ENCODE measurements around the gene KRT28.

KRT28 gene

GRCh38 chr17:40778461-40778860 lies 21.3 kb downstream of the KRT28 start:
- no peak overlapping the region for H3K4me3 ChIP-seq (ENCODE audit: low read depth, low read length)
- H3K9me3 ChIP-seq (ENCODE audit: control insufficient read depth, insufficient read depth, low read depth, low read length) = no peaks in the 10 kb centered on the region
- no peaks in the 10 kb centered on the region for H3K36me3 ChIP-seq (ENCODE audit: control insufficient read depth in 2 of 2, insufficient read depth in 1 of 2, low read length in 2 of 2)
- no peak for TF ChIP-seq ZSCAN30 (tag by site-specific recombination; IDR thresholded peaks at IDR 0.05)
- TF ChIP-seq ATF2 (tag by site-specific recombination; IDR thresholded peaks at IDR 0.05; ENCODE audit: low read depth) = no peak
- TF ChIP-seq OSR2 (tag by site-specific recombination; IDR thresholded peaks at IDR 0.05) = no peak
- TF ChIP-seq PRDM6 (tag by site-specific recombination; IDR thresholded peaks at IDR 0.05) = no peak
- no peak for TF ChIP-seq ZNF658 (tag by site-specific recombination; IDR thresholded peaks at IDR 0.05)
- no peak for TF ChIP-seq ZNF354C (tag by site-specific recombination; IDR thresholded peaks at IDR 0.05; ENCODE audit: borderline replicate concordance, low read depth)
- no peak for TF ChIP-seq ZNF239 (tag by site-specific recombination; IDR thresholded peaks at IDR 0.05)
- no peak for TF ChIP-seq ZNF426 (tag by site-specific recombination; IDR thresholded peaks at IDR 0.05)
- TF ChIP-seq ZNF626 (tag by site-specific recombination; IDR thresholded peaks at IDR 0.05) = no peak
- no peak for TF ChIP-seq HOXC10 (CRISPR knock-in tag; IDR thresholded peaks at IDR 0.05)
- no peak for TF ChIP-seq KLF8 (tag by site-specific recombination; IDR thresholded peaks at IDR 0.05)
- no peak for TF ChIP-seq ZNF114 (tag by site-specific recombination; IDR thresholded peaks at IDR 0.05)
- no peak for TF ChIP-seq ZNF549 (tag by site-specific recombination; IDR thresholded peaks at IDR 0.05)
- TF ChIP-seq ZIC2 (tag by site-specific recombination; IDR thresholded peaks at IDR 0.05) = no peak
- no peak for TF ChIP-seq GLIS1 (tag by site-specific recombination; IDR thresholded peaks at IDR 0.05)
- no peak for TF ChIP-seq TCF7L2 (IDR thresholded peaks at IDR 0.05; ENCODE audit: borderline replicate concordance, low read depth, low read length)
- TF ChIP-seq PATZ1 (tag by site-specific recombination; IDR thresholded peaks at IDR 0.05) = no peak
- no peak for TF ChIP-seq ZBTB8A (tag by site-specific recombination; IDR thresholded peaks at IDR 0.05)
- TF ChIP-seq ZNF654 (tag by site-specific recombination; IDR thresholded peaks at IDR 0.05; ENCODE audit: low read depth) = no peak
- H3K4me1 ChIP-seq (ENCODE audit: control insufficient read depth, insufficient read depth, low read length) = no peaks in the 10 kb centered on the region
- ChIA-PET POLR2A (no interaction called here), CTCF (no interaction called here)
- H3K27ac ChIP-seq (ENCODE audit: extremely low read depth, low read depth, low read length) = no peak overlapping the region

GRCh38 chr17:40777971-40778370 lies 21.8 kb downstream of the KRT28 start:
- H3K4me1 ChIP-seq (ENCODE audit: control insufficient read depth, insufficient read depth, low read length) = no peaks in the 10 kb centered on the region
- POLR2A ChIA-PET = no interaction called here
- TF ChIP-seq ZNF350 (tag by site-specific recombination; IDR thresholded peaks at IDR 0.05) = no peak
- TF ChIP-seq ZNF146 (tag by site-specific recombination; IDR thresholded peaks at IDR 0.05) = no peak
- no peak for TF ChIP-seq HIC1 (tag by site-specific recombination; IDR thresholded peaks at IDR 0.05)
- TF ChIP-seq PRDM4 (tag by site-specific recombination; IDR thresholded peaks at IDR 0.05) = no peak
- TF ChIP-seq PRDM1 (tag by site-specific recombination; IDR thresholded peaks at IDR 0.05) = no peak
- TF ChIP-seq ZNF624 (tag by site-specific recombination; IDR thresholded peaks at IDR 0.05) = no peak
- no peak for TF ChIP-seq ZBTB17 (tag by site-specific recombination; IDR thresholded peaks at IDR 0.05)
- no peak for TF ChIP-seq ZFP37 (tag by site-specific recombination; IDR thresholded peaks at IDR 0.05)
- no peak for TF ChIP-seq GLIS2 (tag by site-specific recombination; IDR thresholded peaks at IDR 0.05)
- no peak for TF ChIP-seq ZNF335 (tag by site-specific recombination; conservative IDR thresholded peaks at IDR 0.05)

More at GRCh38 chr17:40777971-40778370, 21.8 kb downstream of the KRT28 start:
- no peaks in the 10 kb centered on the region for H3K36me3 ChIP-seq (ENCODE audit: control insufficient read depth in 2 of 2, insufficient read depth in 1 of 2, low read length in 2 of 2)
- CTCF ChIA-PET = interaction anchor here (0.6 kb wide), 1 partner anchor 1040 kb away, joined by 4 read pairs; no protein-coding TSS in a partner anchor
- no peaks in the 10 kb centered on the region for H3K9me3 ChIP-seq (ENCODE audit: control insufficient read depth, insufficient read depth, low read depth, low read length)
- H3K27ac ChIP-seq (ENCODE audit: extremely low read depth, low read depth, low read length) = no peak overlapping the region
- H3K4me3 ChIP-seq (ENCODE audit: low read depth, low read length) = no peak overlapping the region
